ENCODE measurements around the gene N4BP2.

- no peak for TF ChIP-seq CTCF (IDR thresholded peaks at IDR 0.05; ENCODE audit: low read length)
- no peak for TF ChIP-seq EZH2phosphoT487 (IDR thresholded peaks at IDR 0.05; ENCODE audit: low read length)
- TF ChIP-seq EZH2 (optimal IDR thresholded peaks at IDR 0.05; ENCODE audit: low read depth, low read length): no peak
These were observed 62.7 kb downstream of the N4BP2 start for GRCh38 chr4:40119344-40119743.
